A204.1 (cell line): ENCODE data around the gene DCDC2.
"Not testable (repeated sequence)": the region's sequence is repeated elsewhere in the genome, so short reads cannot be mapped to it uniquely, and the experiment has no call there.

Source experiments
- FAIRE-seq: peaks from 2 replicates; lab custom pipeline; 2012; peaks lifted over from hg19 to GRCh38; lab: Jason Lieb, UNC

The DCDC2 gene

GRCh38 chr6:24219670-24220069, 138.2 kb downstream of the DCDC2 start:
- no peak for FAIRE-seq

DNA sequence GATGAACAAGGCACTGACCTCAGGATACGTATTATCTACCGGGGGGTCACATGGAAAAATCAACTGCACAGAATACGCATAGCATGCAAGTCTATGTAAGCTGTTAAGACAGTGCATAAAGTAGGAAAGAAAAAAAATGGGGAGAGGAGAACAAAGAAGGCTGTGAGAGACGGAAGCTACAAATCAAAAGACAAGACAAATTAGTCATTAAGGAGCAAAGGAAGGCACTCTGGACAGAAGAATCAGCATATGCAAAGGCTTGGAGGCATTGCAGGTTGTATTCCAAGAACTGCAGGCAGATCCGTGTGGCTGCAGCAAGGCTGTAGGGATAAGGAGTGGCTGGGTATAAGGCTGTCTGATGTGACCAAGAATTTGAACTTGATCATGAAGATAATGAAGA, 142.9 kb downstream of the DCDC2 start:
- no peak for FAIRE-seq

- FAIRE-seq = no peak
Observed at GRCh38 chr6:24207413-24207812, 150.4 kb downstream of the DCDC2 start.

DNA sequence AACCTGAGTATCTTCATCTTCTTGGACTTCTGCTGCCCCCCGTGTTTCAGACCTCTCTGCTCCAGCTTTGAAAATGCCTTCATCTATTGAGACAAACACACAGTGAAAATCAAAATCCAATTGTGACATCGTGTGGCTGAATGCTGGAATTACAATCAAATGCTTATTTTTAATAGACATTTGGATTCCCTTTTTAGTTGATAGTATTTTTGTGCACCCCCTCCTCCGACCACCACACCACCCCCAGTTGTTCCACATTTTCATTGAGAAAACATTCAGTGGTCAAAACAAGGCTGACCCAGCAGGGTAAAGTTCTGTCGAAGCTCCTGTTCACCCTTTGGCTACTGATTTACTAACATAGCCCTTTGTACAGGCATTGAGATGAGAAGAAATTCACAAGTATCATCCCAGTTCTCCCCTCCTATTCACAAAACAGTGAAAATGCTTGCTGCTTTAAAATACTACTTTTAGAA, 152.8 kb downstream of the DCDC2 start:
- peak; percentile 72 for FAIRE-seq

DNA sequence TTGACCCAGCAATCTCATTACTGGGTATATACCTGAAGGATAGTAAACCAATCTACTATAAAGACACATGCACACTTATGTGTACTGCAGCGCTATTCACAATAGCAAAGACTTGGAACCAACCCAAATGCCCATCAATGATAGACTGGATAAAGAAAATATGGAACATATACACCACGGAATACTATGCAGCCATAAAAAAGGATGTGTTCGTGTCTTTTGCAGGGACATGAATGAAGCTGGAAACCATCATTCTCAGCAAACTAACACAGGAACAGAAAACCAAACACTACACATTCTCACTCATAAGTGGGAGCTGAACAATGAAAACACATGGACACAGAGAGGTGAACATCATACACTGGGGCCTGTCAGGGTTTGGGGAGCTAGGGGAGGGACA, 153.7 kb downstream of the DCDC2 start:
- FAIRE-seq = not testable (repeated sequence)

- FAIRE-seq = no peak
Observed at GRCh38 chr6:24197892-24198291, 160.0 kb downstream of the DCDC2 start.

DNA sequence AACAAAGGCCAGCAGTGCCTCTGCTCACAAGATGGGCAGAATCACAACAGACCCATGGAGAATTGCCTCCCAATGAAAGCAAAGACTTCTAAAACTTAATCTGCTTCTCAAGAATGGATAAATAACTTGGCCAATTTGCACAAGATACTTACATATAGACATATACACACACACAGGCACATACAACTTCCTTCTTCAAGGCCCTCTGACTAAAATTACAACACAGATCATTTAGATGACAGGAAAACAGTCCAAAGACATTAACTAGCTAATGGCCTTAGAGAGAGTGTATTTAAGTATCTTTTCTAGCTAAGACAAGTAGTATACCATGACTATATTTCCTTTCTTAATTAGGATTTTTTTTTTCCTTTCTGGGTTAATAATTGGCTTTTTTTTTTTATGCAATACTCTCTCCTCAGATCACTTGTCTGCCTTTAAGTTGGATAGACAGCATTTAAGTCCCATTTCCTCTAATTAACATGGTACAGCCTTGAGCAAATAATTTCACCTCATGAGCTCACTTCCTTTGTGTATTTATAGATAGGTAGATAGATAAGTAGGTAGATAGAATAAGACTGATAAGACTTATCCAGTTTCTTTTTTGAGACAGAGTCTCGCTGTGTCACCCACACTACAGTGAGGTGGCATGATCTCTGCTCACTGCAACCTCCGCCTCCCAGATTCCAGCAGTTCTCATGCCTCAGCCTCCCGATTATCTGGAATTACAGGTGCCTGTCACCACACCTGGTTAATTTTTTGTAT, 161.8 kb downstream of the DCDC2 start:
- FAIRE-seq = no peak

GRCh38 chr6:24194978-24195700, 162.7 kb downstream of the DCDC2 start:
- no peak for FAIRE-seq

DNA sequence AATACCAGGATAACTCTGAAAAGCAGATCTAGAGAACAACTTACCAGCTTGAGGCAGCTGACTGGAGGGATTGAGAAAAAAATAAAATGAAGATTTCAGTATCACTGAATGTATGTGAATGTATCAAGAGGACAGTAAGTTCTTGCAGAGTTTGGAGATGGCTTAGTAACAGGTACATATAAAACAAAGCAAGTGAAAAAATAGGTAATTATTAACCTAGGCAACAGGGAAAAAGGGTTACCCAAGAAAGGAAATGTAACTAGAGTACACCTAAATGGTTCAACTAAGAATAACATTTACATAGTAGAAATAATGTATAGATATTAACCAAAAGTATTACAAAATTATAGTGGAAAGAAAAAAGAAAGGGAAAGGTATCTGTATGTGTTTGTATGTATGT, 164.5 kb downstream of the DCDC2 start:
- FAIRE-seq = no peak

GRCh38 chr6:24191346-24191745, 166.5 kb downstream of the DCDC2 start:
- no peak for FAIRE-seq

- no peak for FAIRE-seq
Observed at GRCh38 chr6:24188578-24189080, 169.2 kb downstream of the DCDC2 start.

DNA sequence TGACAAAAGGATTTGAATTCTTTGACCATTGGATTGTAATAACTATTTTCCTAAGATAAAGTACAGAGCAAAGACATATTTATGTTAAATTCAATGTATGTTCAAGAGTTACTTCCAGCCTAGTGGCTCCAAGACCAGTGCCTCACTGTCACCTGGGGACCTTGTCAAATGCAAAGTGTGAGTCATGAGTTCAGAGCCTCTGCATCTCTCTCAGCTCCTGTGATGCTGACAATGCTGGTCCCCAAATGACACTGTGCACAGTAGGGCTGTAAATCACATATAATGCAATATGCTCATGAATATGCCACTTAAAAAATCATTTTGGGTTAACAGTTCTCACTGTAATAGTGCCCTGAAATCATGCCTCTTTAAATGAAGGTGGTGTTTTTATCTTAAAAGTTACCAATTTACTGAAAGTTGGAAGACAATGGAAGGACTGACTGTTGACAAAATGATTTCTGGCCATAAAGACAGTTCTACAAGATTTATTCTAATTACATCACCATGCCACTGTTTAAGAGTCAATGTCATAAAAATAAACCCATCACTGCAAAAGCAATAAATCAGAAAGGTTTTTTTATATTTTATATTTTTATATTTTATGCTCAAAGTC, 169.8 kb downstream of the DCDC2 start:
- FAIRE-seq = no peak

DNA sequence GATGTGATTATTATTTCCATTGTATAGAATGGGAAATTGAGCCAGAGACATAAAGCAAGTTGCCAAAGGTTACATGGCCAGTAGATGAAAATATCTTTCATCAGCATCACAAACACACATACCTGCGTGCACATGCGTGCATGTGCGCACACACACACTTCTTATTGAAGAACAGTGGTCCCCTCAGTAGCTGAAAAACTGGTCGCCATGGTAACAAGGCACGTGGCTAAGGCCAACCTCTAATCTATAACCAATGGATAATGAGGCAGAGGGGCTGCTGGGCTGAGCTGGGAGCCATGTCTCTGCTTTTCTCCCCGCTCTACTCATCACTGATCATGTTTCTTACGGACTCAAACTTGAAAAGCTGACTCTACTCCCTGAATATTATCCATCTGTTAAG, 171.5 kb downstream of the DCDC2 start:
- FAIRE-seq = no peak

DNA sequence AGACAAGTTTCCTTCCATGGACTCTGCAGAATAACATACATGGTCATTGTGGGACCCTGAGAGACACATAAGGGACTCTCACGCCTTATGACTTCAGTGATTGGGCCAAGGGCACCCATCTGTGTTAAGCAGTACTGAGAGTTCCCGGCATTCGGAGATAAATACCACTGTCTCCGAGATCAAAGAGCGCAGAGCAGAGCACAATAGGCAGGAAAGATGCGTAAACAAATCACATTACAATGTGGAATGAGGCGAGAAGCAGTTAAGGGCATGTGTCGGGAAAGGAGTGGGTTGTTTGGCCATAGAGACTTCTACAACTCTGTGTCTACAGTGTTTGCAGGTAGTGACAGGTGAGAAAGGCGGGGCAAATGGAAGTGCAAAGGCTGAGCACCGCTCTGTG, 174.3 kb downstream of the DCDC2 start:
- FAIRE-seq = no peak

DNA sequence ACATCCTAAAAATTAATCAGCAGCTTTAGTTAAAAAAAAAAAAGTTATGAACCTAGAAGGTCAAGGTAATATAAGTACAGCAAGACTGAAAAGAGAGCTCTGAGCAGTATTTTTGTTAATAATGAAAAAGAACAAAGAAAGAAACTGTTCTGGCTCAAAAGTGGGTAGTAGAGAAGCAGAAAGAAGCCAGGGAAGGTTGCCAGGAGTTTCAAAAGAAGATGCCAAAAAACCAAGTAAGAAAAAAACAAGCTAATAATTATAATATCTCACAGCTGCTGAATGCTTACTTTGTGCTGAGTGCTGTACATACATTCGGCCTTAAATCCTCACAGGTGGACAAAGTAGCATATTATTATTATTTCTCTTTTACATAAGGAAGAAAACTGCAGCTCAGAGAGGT, 200.0 kb downstream of the DCDC2 start:
- FAIRE-seq = no peak

DNA sequence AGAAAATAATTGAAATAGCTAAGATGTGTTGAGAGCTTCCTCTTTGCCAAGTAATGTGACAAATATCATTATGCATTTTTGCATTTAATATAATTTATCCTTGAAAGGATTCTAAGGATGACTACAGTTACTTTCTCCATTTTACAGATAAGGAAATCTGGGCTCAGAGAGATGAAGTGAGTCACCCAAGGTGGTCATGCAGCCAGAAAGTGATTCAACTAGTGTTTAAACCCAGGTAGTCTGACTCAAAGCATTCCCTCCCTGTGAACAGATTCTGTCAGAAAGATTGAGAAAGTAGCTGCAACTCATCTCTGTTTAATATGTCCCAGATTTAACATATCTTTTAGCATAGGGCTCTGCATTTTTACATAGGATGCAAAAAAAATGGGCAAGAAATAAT, 203.7 kb downstream of the DCDC2 start:
- FAIRE-seq = no peak

- FAIRE-seq = no peak
Observed at GRCh38 chr6:24152014-24152413, 205.8 kb downstream of the DCDC2 start.

DNA sequence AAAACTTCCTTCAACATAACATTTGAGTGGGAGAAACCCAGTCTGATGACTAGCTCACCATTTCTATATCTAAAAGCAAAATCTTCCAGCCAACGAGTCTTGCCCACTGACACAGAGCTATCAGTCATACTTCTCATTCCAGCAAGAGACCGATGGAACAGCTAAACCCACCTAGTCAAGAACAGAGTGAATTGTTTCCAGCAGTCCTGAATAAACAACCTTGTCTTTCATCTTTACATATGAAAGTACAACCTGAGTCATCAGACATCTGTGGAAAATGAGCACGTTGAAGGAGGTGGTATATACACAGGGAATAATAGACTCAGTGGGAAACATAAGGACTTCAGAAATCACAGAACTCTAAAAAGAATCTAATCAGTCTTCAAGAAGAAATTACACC, 208.0 kb downstream of the DCDC2 start:
- no peak for FAIRE-seq

GRCh38 chr6:24149296-24149695, 208.6 kb downstream of the DCDC2 start:
- FAIRE-seq = no peak

DNA sequence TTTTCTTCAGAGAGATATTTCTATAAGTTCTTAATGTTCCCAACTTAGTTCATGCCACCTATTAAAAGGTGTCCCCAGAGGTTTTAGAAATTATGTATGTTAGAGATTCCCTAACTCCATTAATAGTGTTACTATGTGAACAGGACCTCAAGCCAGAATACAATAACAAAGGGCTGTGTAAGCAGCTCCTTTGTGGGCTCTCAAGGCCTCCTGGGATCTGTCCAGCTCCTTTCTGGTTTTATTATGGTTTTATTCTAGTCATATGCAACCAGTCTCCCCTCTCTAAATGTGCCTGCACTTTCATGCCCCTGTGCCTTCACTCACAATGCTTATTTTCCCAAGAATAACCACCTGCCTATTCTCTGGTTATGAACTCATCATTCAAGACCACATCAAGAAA, 209.2 kb downstream of the DCDC2 start:
- no peak for FAIRE-seq

GRCh38 chr6:24148154-24148570, 209.7 kb downstream of the DCDC2 start:
- FAIRE-seq = no peak

GRCh38 chr6:24147511-24148153, 210.2 kb downstream of the DCDC2 start:
- no peak for FAIRE-seq

- FAIRE-seq = no peak
Observed at GRCh38 chr6:24146871-24147270, 211.0 kb downstream of the DCDC2 start.
